ENCODE results near the gene POU3F2.

Gene POU3F2

GRCh38 chr6:98824162-98824901, 10.0 kb upstream of the POU3F2 start:
- in situ Hi-C loops (cut with HindIII; ENCODE audit: low pct_unique_long_range_greater_than_20kb, low sequenced_read_pairs): no loop called here
- TF ChIP-seq JUND (IDR thresholded peaks at IDR 0.05; ENCODE audit: low read depth): no peak
- no peak for DNase-seq (ENCODE audit: low read depth in 1 of 2, low spot score in 1 of 2)

- in situ Hi-C loops (cut with HindIII; ENCODE audit: low pct_unique_long_range_greater_than_20kb, low sequenced_read_pairs): no loop called here
- DNase-seq (ENCODE audit: low read depth in 1 of 2, low spot score in 1 of 2): no peak
- no peak for TF ChIP-seq JUND (IDR thresholded peaks at IDR 0.05; ENCODE audit: low read depth)
These were observed 9.3 kb upstream of the POU3F2 start for GRCh38 chr6:98824902-98825599.

GRCh38 chr6:98825600-98826230, 8.7 kb upstream of the POU3F2 start:
- in situ Hi-C loops (cut with HindIII; ENCODE audit: low pct_unique_long_range_greater_than_20kb, low sequenced_read_pairs): no loop called here
- TF ChIP-seq JUND (IDR thresholded peaks at IDR 0.05; ENCODE audit: low read depth): no peak
- DNase-seq (ENCODE audit: low read depth in 1 of 2, low spot score in 1 of 2): no peak

- no peak for DNase-seq (ENCODE audit: low read depth in 1 of 2, low spot score in 1 of 2)
- TF ChIP-seq JUND (IDR thresholded peaks at IDR 0.05; ENCODE audit: low read depth): no peak
- in situ Hi-C loops (cut with HindIII; ENCODE audit: low pct_unique_long_range_greater_than_20kb, low sequenced_read_pairs): no loop called here
These were observed 6.8 kb upstream of the POU3F2 start for GRCh38 chr6:98827295-98828159.

- in situ Hi-C loops (cut with HindIII; ENCODE audit: low pct_unique_long_range_greater_than_20kb, low sequenced_read_pairs): no loop called here
- no peak for TF ChIP-seq JUND (IDR thresholded peaks at IDR 0.05; ENCODE audit: low read depth)
These were observed 6.1 kb upstream of the POU3F2 start for GRCh38 chr6:98828211-98828788.

GRCh38 chr6:98828941-98829411, 5.4 kb upstream of the POU3F2 start:
- DNase-seq (ENCODE audit: low read depth in 1 of 2, low spot score in 1 of 2): peak; percentile 55 to 64
- in situ Hi-C loops (cut with HindIII; ENCODE audit: low pct_unique_long_range_greater_than_20kb, low sequenced_read_pairs): no loop called here
- TF ChIP-seq JUND (IDR thresholded peaks at IDR 0.05; ENCODE audit: low read depth): no peak

More at GRCh38 chr6:98828211-98828788, 6.1 kb upstream of the POU3F2 start:
- no peak for DNase-seq (ENCODE audit: low read depth in 1 of 2, low spot score in 1 of 2)

- no peak for DNase-seq (ENCODE audit: low read depth in 1 of 2, low spot score in 1 of 2)
- no peak for TF ChIP-seq JUND (IDR thresholded peaks at IDR 0.05; ENCODE audit: low read depth)
- in situ Hi-C loops (cut with HindIII; ENCODE audit: low pct_unique_long_range_greater_than_20kb, low sequenced_read_pairs): no loop called here
These were observed 4.2 kb upstream of the POU3F2 start for GRCh38 chr6:98830146-98830545.

GRCh38 chr6:98831057-98831958, 3.1 kb upstream of the POU3F2 start:
- no peak for TF ChIP-seq JUND (IDR thresholded peaks at IDR 0.05; ENCODE audit: low read depth)
- no peak for DNase-seq (ENCODE audit: low read depth in 1 of 2, low spot score in 1 of 2)
- in situ Hi-C loops (cut with HindIII; ENCODE audit: low pct_unique_long_range_greater_than_20kb, low sequenced_read_pairs): no loop called here

GRCh38 chr6:98831959-98832283, 2.5 kb upstream of the POU3F2 start:
- no peak for DNase-seq (ENCODE audit: low read depth in 1 of 2, low spot score in 1 of 2)
- in situ Hi-C loops (cut with HindIII; ENCODE audit: low pct_unique_long_range_greater_than_20kb, low sequenced_read_pairs): no loop called here
- no peak for TF ChIP-seq JUND (IDR thresholded peaks at IDR 0.05; ENCODE audit: low read depth)

GRCh38 chr6:98832284-98833056, 1.9 kb upstream of the POU3F2 start:
- in situ Hi-C loops (cut with HindIII; ENCODE audit: low pct_unique_long_range_greater_than_20kb, low sequenced_read_pairs): no loop called here
- no peak for DNase-seq (ENCODE audit: low read depth in 1 of 2, low spot score in 1 of 2)
- TF ChIP-seq JUND (IDR thresholded peaks at IDR 0.05; ENCODE audit: low read depth): no peak

- in situ Hi-C loops (cut with HindIII; ENCODE audit: low pct_unique_long_range_greater_than_20kb, low sequenced_read_pairs): no loop called here
- DNase-seq (ENCODE audit: low read depth in 1 of 2, low spot score in 1 of 2): no peak
- no peak for TF ChIP-seq JUND (IDR thresholded peaks at IDR 0.05; ENCODE audit: low read depth)
These were observed 1.4 kb upstream of the POU3F2 start for GRCh38 chr6:98833057-98833306.
